Spleen (tissue), 11 donors: ENCODE results near the gene KLF12. TPM values are rescaled to one million over a fixed set of nuclear protein-coding genes. Genes with fewer than 3 reads are reported as not detected.

Source experiments
- DNase-seq: peaks from one replicate; pipeline ENCODE4 v3.0.0-alpha.2; 2020
- H3K27ac ChIP-seq, 8 donors: fragments of 200-600 bp; sonication (generic) in 7 of 8; 1 replicate in 4 of 8; 2 replicates in 4 of 8; pipeline versions ENCODE4 v1.5.0 to v1.8.0; 2016 to 2021; ENCODE audit warnings: inconsistent platforms in 4 of 8, mild to moderate bottlenecking in 4 of 8, moderate library complexity in 1 of 8
- H3K27me3 ChIP-seq, 7 donors: fragments of 200-600 bp; sonication (generic) in 6 of 7; replicated peaks in 1 of 7; 1 replicate in 4 of 7; 2 replicates in 3 of 7; pipeline versions ENCODE4 v1.5.0 to v1.8.0; 2016 to 2021; ENCODE audit warnings: inconsistent platforms in 3 of 7, mild to moderate bottlenecking in 1 of 7
- H3K36me3 ChIP-seq, 6 donors: fragments of 200-600 bp; sonication (generic) in 5 of 6; 1 replicate in 4 of 6; 2 replicates in 2 of 6; pipeline versions ENCODE4 v1.5.0 to v1.8.0; 2016 to 2021; ENCODE audit warnings: inconsistent platforms in 2 of 6
- H3K4me1 ChIP-seq, 6 donors: fragments of 200-600 bp; sonication (generic) in 5 of 6; 1 replicate in 3 of 6; 2 replicates in 3 of 6; pipeline versions ENCODE4 v1.5.0 to v1.8.0; 2016 to 2021; ENCODE audit warnings: inconsistent platforms in 3 of 6
- H3K4me3 ChIP-seq, 8 donors: fragments of 200-600 bp; sonication (generic) in 7 of 8; 1 replicate in 4 of 8; 2 replicates in 4 of 8; pipeline versions ENCODE4 v1.5.0 to v1.8.0; 2016 to 2021; ENCODE audit warnings: inconsistent platforms in 4 of 8, mild to moderate bottlenecking in 4 of 8, moderate library complexity in 2 of 8
- H3K9me3 ChIP-seq, 8 donors: fragments of 200-600 bp; sonication (generic) in 7 of 8; 1 replicate in 4 of 8; 2 replicates in 4 of 8; pipeline versions ENCODE4 v1.5.0 to v1.8.0; 2016 to 2021; ENCODE audit warnings: inconsistent platforms in 4 of 8
- POLR2A ChIP-seq, 3 donors: fragments of 450-650 bp; IDR thresholded peaks; one replicate each; pipeline ENCODE4 v1.5.1; 2017; ENCODE audit warnings: antibody characterized with exemption in 3 of 3, mild to moderate bottlenecking in 1 of 3
- POLR2AphosphoS5 ChIP-seq, 3 donors: sonication (generic); formaldehyde crosslinking; IDR thresholded peaks; one replicate each; pipeline ENCODE4 v1.5.1; 2017; ENCODE audit warnings: antibody characterized with exemption in 3 of 3
- WGBS, 5 donors: extraction: QIAGEN DNeasy Blood & Tissue Kit in 3 of 5; methylation state at CpG; one replicate each; pipeline versions ENCODE4 v1.1.5 to v1.1.7; 2013 to 2018; 5-methylcytosine and 5-hydroxymethylcytosine counted together
- intact Hi-C: fragments of 100-400 bp; cut with DNase I; formaldehyde crosslinking; loops from one replicate; pipeline ENCODE4 v1.15.0; 2023; ENCODE audit warnings: low total_unique reads
- polyA plus RNA-seq, 3 donors: library from polyadenylated mRNA; stranded (reverse); fragments of 200-250 nt; gene quantifications; one replicate each; pipeline ENCODE4 v1.2.1, GENCODE V29; 2013
- total RNA-seq, 7 donors: library from RNA; depleted of rRNA in 3 of 7; stranded (reverse); fragments of >200 nt in 3 of 7; fragmentation: NEBNext Ultra II Directional in 4 of 7; extraction: Animal tissue kit (Norgen Biotek cat#: 25700) in 4 of 7; gene quantifications; one replicate each; pipeline versions ENCODE4 v1.1.0 to v1.2.1, GENCODE V29; 2016 to 2021
- TF ChIP-seq, protein P1 (sequence below), 11 experiments: fragments of 200-600 bp in 7 of 11; fragments of 450-650 bp in 4 of 11; sonication (generic) in 4 of 11; IDR thresholded peaks in 8 of 11; conservative IDR thresholded peaks in 3 of 11; 1 replicate in 7 of 11; 2 replicates in 4 of 11; pipeline versions ENCODE4 v1.4.0 to v1.8.0; 2016 to 2021; ENCODE audit warnings: antibody characterized with exemption in 11 of 11, inconsistent platforms in 4 of 11, mild to moderate bottlenecking in 1 of 11
- donor health status: healthy with polysubstance abuse.
- donor health status: DM: no; HTN: no; CAD: no; lungs with moderate emphysema.
- donor health status: DM: no; HTN: no; CAD: no.
- donor health status: Bipolar disorder and iron deficiency.
- donor health status: healthy.
- donor health status: DM: no; HTN: no; CAD: no.
- donor health status: DM: yes; HTN: yes; CAD: no.

Gene KLF12
- total and polyA plus RNA-seq, 10 donors, result 3.8 to 46.0 (median 29.8) TPM

DNA sequence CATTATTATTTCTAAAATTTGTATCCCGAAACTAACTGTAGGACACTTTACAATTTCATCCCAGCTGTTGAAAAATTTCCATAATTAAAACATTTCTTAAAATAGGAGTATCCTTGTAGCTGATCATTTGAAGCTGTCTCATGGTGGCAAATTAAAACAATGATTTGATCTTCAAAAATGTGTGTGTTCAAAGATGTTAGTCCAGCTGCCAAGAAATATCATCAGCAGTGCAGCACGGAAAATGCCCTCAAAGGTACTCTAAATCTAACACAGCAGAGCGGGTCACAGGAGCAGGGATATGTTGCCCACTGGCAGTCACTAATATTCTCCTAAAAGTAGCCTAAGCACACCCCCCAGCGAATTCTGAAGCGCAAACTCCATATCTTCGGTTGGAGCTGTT lies 31.0 kb downstream of the KLF12 start:
- 89 to 95% (median 95%) methylated on average over 6 of the region's 6 CpGs for WGBS, 5 donors
- TF ChIP-seq, protein P1, sequence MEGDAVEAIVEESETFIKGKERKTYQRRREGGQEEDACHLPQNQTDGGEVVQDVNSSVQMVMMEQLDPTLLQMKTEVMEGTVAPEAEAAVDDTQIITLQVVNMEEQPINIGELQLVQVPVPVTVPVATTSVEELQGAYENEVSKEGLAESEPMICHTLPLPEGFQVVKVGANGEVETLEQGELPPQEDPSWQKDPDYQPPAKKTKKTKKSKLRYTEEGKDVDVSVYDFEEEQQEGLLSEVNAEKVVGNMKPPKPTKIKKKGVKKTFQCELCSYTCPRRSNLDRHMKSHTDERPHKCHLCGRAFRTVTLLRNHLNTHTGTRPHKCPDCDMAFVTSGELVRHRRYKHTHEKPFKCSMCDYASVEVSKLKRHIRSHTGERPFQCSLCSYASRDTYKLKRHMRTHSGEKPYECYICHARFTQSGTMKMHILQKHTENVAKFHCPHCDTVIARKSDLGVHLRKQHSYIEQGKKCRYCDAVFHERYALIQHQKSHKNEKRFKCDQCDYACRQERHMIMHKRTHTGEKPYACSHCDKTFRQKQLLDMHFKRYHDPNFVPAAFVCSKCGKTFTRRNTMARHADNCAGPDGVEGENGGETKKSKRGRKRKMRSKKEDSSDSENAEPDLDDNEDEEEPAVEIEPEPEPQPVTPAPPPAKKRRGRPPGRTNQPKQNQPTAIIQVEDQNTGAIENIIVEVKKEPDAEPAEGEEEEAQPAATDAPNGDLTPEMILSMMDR (IDR thresholded peaks at IDR 0.05 in 8 of 11, conservative IDR thresholded peaks at IDR 0.05 in 3 of 11), result no peak

DNA sequence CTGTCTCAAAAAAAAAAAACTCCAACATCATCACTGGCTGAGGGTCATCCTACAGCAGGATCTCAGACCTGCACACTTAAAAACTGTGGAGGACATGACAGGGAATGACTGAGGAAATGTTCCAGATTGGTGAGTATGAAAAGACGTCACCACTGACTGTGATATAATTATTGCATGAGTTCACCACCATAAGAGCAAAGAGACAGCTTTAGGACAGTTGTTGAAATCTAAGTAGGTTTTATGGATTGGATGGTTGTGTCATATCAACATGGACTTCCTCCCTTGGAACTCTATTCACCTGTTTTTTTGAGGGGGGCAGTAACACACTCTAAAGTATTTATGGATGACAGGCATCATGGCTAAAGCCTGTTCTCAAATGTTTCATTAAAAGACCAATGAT lies 31.5 kb downstream of the KLF12 start:
- H3K9me3 ChIP-seq, result no peaks in the 10 kb centered on the region
- 87 to 100% (median 91%) methylated on average over 1 of the region's 1 CpG for WGBS, 5 donors
- TF ChIP-seq POLR2AphosphoS5 (IDR thresholded peaks at IDR 0.05) (no peak), POLR2A (IDR thresholded peaks at IDR 0.05) (no peak)
- TF ChIP-seq, protein P1 (IDR thresholded peaks at IDR 0.05 in 8 of 11, conservative IDR thresholded peaks at IDR 0.05 in 3 of 11), result no peak
- no peaks in the 10 kb centered on the region for H3K36me3 ChIP-seq
- H3K27ac ChIP-seq, result no peak overlapping the region
- H3K4me3 ChIP-seq, result no peak overlapping the region
- DNase-seq, result no peak
- no peaks in the 10 kb centered on the region for H3K27me3 ChIP-seq
- intact Hi-C loops, result no loop called here
- H3K4me1 ChIP-seq, result peaks cover 0 to 55% (median 0%) of the 10 kb centered on the region in 6 donors

More for the DNA sequence above, 31.0 kb downstream of the KLF12 start:
- no peaks in the 10 kb centered on the region for H3K36me3 ChIP-seq
- no peak overlapping the region for H3K4me3 ChIP-seq
- no peaks in the 10 kb centered on the region for H3K9me3 ChIP-seq
- H3K27ac ChIP-seq, result no peak overlapping the region
- H3K4me1 ChIP-seq, result peaks cover 0 to 55% (median 0%) of the 10 kb centered on the region in 6 donors
- no peak for DNase-seq
- no peaks in the 10 kb centered on the region for H3K27me3 ChIP-seq
- intact Hi-C loops, result no loop called here

DNA sequence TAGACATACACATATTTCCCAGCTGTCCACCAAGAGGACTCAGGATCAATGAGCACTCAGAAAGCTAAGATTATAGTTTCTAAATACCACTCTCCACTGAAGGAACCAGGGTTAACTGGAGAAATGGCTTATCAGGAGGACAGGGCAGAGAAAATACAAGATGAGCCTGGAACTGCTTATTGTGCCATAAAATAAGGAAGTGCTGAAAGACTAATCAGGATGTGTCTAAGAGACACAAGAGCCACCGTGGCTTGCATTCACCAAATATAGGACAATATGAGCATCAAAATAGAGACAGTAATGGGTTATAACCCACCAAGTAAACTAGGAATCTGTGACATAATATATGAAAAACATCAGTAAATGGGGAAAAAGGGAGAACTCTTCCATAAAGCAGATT lies 32.8 kb downstream of the KLF12 start:
- TF ChIP-seq, protein P1 (IDR thresholded peaks at IDR 0.05 in 8 of 11, conservative IDR thresholded peaks at IDR 0.05 in 3 of 11), result no peak
- TF ChIP-seq POLR2AphosphoS5 (IDR thresholded peaks at IDR 0.05) (no peak), POLR2A (IDR thresholded peaks at IDR 0.05) (no peak)
- H3K27me3 ChIP-seq, result no peaks in the 10 kb centered on the region
- H3K4me3 ChIP-seq, result no peak overlapping the region
- intact Hi-C loops, result no loop called here
- DNase-seq, result no peak
- H3K36me3 ChIP-seq, result no peaks in the 10 kb centered on the region
- peaks cover 0 to 65% (median 0%) of the 10 kb centered on the region in 6 donors for H3K4me1 ChIP-seq
- H3K27ac ChIP-seq, result no peak overlapping the region
- no peaks in the 10 kb centered on the region for H3K9me3 ChIP-seq
- WGBS, 5 donors, result 47 to 83% (median 58%) methylated on average over 1 of the region's 1 CpG

DNA sequence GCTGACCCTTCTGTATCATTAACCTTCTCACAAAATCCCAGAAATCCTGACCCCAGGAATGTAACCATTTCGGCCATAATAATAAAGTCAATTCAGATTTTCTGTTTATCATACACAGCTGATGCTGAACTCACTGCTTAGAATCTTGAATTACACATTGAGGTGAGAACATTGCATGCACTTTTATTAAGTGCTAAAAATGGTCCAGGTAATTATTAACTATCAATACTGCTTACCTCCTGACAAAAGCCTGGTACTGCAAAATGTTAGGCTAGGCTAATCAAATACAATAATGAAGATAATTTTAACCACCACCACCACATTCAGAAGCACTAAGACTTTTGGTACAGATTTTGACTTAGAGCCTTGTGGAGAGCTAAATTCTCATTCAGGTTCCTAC lies 36.1 kb downstream of the KLF12 start:
- Histone ChIP-seq H3K9me3 (no peaks in the 10 kb centered on the region), H3K27me3 (no peaks in the 10 kb centered on the region), H3K4me1 (peaks cover 0 to 52% (median 5%) of the 10 kb centered on the region in 6 donors), H3K27ac (no peak overlapping the region), H3K4me3 (no peak overlapping the region), H3K36me3 (no peaks in the 10 kb centered on the region)
- intact Hi-C loops, result no loop called here
- TF ChIP-seq, protein P1 (IDR thresholded peaks at IDR 0.05 in 8 of 11, conservative IDR thresholded peaks at IDR 0.05 in 3 of 11), result no peak
- TF ChIP-seq POLR2A (IDR thresholded peaks at IDR 0.05) (no peak), POLR2AphosphoS5 (IDR thresholded peaks at IDR 0.05) (no peak)
- WGBS, 5 donors, result 92 to 98% (median 93%) methylated on average over 1 of the region's 1 CpG
- DNase-seq, result no peak
